Ascending aorta (tissue), 2 donors: ENCODE measurements around the gene SSB. TPM values are rescaled to one million over a fixed set of nuclear protein-coding genes. Genes with fewer than 3 reads are reported as not detected.
"Not testable (repeated sequence)": the region's sequence is repeated elsewhere in the genome, so short reads cannot be mapped to it uniquely, and the experiment has no call there.

Experiments
- DNase-seq, 2 donors: peaks; one replicate each; pipeline ENCODE4 v3.0.0-alpha.2; 2019; ENCODE audit warnings: low spot score in 2 of 2
- H3K27ac ChIP-seq, 2 donors: fragments of 200-600 bp; sonication (generic); one replicate each; pipeline ENCODE4 v1.5.1; 2016 to 2017; ENCODE audit warnings: mild to moderate bottlenecking in 1 of 2
- H3K27me3 ChIP-seq: fragments of 200-600 bp; sonication (generic); one replicate; pipeline ENCODE4 v1.5.1; 2017
- H3K36me3 ChIP-seq, 2 donors: fragments of 200-600 bp; sonication (generic); one replicate each; pipeline ENCODE4 v1.5.1; 2016
- H3K4me1 ChIP-seq, 2 donors: fragments of 200-600 bp; sonication (generic); one replicate each; pipeline ENCODE4 v1.5.1; 2016 to 2017; ENCODE audit warnings: mild to moderate bottlenecking in 1 of 2
- H3K4me3 ChIP-seq, 2 donors: fragments of 200-600 bp; sonication (generic); one replicate each; pipeline ENCODE4 v1.5.1; 2016 to 2017; ENCODE audit warnings: mild to moderate bottlenecking in 1 of 2
- H3K9me3 ChIP-seq, 2 donors: fragments of 200-600 bp; sonication (generic); one replicate each; pipeline ENCODE4 v1.5.1; 2016
- intact Hi-C: fragments of 100-400 bp; cut with DNase I; formaldehyde crosslinking; loops from one replicate; pipeline ENCODE4 v1.15.1; 2023
- total RNA-seq: library from RNA; depleted of rRNA; stranded (reverse); fragments of >200 nt; gene quantifications from one replicate; pipeline ENCODE4 v1.1.0, GENCODE V29; 2016
- TF ChIP-seq, protein P1 (sequence below), 3 experiments: fragments of 200-600 bp in 2 of 3; fragments of 450-650 bp in 1 of 3; sonication (generic) in 2 of 3; IDR thresholded peaks; one replicate each; pipeline ENCODE4 v1.5.1; 2016 to 2019; ENCODE audit warnings: antibody characterized with exemption in 3 of 3, mild to moderate bottlenecking in 1 of 3, moderate library complexity in 1 of 3

The SSB gene
- total RNA-seq, 1 donor from 2014 or later, result 42.6 TPM

GRCh38 chr2:169798397-169798717, 314 bp upstream of the SSB start:
- Histone ChIP-seq H3K27ac (peak overlapping the region; percentile 67 to 82), H3K36me3 (peaks cover 11 to 16% of the 10 kb centered on the region in 2 donors)

GRCh38 chr2:169803480-169803879, 4.8 kb downstream of the SSB start:
- peaks cover 21 to 44% of the 10 kb centered on the region in 2 donors for H3K36me3 ChIP-seq
- H3K27me3 ChIP-seq, result no peaks in the 10 kb centered on the region
- H3K9me3 ChIP-seq, result no peaks in the 10 kb centered on the region
- TF ChIP-seq, protein P1, sequence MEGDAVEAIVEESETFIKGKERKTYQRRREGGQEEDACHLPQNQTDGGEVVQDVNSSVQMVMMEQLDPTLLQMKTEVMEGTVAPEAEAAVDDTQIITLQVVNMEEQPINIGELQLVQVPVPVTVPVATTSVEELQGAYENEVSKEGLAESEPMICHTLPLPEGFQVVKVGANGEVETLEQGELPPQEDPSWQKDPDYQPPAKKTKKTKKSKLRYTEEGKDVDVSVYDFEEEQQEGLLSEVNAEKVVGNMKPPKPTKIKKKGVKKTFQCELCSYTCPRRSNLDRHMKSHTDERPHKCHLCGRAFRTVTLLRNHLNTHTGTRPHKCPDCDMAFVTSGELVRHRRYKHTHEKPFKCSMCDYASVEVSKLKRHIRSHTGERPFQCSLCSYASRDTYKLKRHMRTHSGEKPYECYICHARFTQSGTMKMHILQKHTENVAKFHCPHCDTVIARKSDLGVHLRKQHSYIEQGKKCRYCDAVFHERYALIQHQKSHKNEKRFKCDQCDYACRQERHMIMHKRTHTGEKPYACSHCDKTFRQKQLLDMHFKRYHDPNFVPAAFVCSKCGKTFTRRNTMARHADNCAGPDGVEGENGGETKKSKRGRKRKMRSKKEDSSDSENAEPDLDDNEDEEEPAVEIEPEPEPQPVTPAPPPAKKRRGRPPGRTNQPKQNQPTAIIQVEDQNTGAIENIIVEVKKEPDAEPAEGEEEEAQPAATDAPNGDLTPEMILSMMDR (IDR thresholded peaks at IDR 0.05), result no peak
- intact Hi-C loops, result no loop called here
- peaks cover 0 to 23% of the 10 kb centered on the region in 2 donors for H3K4me1 ChIP-seq
- H3K27ac ChIP-seq, result no peak overlapping the region
- DNase-seq, result no peak
- H3K4me3 ChIP-seq, result no peak overlapping the region

More at GRCh38 chr2:169798397-169798717, 314 bp upstream of the SSB start:
- Histone ChIP-seq H3K4me1 (peaks cover 0 to 11% of the 10 kb centered on the region in 2 donors), H3K4me3 (peak overlapping the region; percentile 56 to 81), H3K27me3 (no peaks in the 10 kb centered on the region), H3K9me3 (no peaks in the 10 kb centered on the region)
- TF ChIP-seq, protein P1 (IDR thresholded peaks at IDR 0.05), result no peak
- no peak for DNase-seq
- intact Hi-C loops, result loop anchor here (2.0 kb wide), 1 partner anchor 104 kb away; the partner anchor contains the start of genes CFAP210 and PHOSPHO2

GRCh38 chr2:169806586-169806985, 7.9 kb downstream of the SSB start:
- Histone ChIP-seq H3K4me1 (peaks cover 0 to 20% of the 10 kb centered on the region in 2 donors), H3K27ac (no peak overlapping the region), H3K9me3 (no peaks in the 10 kb centered on the region), H3K27me3 (no peaks in the 10 kb centered on the region), H3K36me3 (peaks cover 44 to 71% of the 10 kb centered on the region in 2 donors), H3K4me3 (no peak overlapping the region)
- intact Hi-C loops, result no loop called here
- TF ChIP-seq, protein P1 (IDR thresholded peaks at IDR 0.05), result no peak
- DNase-seq, result no peak

DNA sequence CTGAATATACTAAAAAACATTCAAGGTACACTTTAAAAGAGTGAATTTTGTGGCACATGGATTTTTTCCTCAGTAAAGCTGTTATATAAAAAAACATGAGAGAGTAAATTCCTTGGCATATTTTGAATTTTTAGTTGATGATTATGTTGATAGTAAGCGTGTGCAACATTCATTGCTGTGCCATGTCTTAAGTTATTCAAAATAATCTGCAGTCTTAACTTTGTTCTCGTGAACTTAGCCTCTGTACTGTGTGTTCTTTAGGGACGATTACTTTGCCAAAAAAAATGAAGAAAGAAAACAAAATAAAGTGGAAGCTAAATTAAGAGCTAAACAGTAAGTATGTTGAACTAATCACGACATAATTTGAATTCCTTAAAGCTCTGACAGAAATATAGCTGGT, 9.6 kb downstream of the SSB start:
- no peak overlapping the region for H3K27ac ChIP-seq
- H3K27me3 ChIP-seq, result no peaks in the 10 kb centered on the region
- H3K9me3 ChIP-seq, result no peaks in the 10 kb centered on the region
- intact Hi-C loops, result loop anchor here (1.0 kb wide), 1 partner anchor 16 kb away; the partner anchor contains the start of gene METTL5
- DNase-seq, result no peak
- peaks cover 54 to 76% of the 10 kb centered on the region in 2 donors for H3K36me3 ChIP-seq
- H3K4me1 ChIP-seq, result peaks cover 0 to 18% of the 10 kb centered on the region in 2 donors
- no peak overlapping the region for H3K4me3 ChIP-seq
- TF ChIP-seq, protein P1 (IDR thresholded peaks at IDR 0.05), result no peak

DNA sequence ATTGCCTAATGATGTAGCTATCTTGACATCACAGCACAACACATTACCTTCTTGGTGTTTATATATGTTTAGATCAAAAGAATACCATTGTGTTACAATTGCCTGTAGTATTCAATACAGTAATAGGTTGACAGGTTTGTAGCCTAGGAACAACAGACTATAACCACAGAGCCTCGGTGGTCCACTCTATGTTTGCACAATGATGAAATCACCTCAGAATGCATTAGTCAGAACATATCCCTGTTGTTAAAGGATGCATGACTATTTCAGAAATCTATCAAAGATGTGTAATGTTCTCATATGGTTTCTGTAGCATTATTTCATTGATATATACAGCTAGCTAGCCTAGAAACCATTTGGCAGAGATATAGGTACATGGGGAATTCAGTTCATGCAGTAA, 17.2 kb downstream of the SSB start:
- no peaks in the 10 kb centered on the region for H3K9me3 ChIP-seq
- peaks cover 0 to 11% of the 10 kb centered on the region in 2 donors for H3K4me1 ChIP-seq
- DNase-seq, result no peak
- intact Hi-C loops, result no loop called here
- H3K27me3 ChIP-seq, result no peaks in the 10 kb centered on the region
- TF ChIP-seq, protein P1 (IDR thresholded peaks at IDR 0.05), result no peak
- peaks cover 39 to 67% of the 10 kb centered on the region in 2 donors for H3K36me3 ChIP-seq
- H3K4me3 ChIP-seq, result no peak overlapping the region
- H3K27ac ChIP-seq, result peak overlapping the region in 1 of 2 donors; percentile 33

DNA sequence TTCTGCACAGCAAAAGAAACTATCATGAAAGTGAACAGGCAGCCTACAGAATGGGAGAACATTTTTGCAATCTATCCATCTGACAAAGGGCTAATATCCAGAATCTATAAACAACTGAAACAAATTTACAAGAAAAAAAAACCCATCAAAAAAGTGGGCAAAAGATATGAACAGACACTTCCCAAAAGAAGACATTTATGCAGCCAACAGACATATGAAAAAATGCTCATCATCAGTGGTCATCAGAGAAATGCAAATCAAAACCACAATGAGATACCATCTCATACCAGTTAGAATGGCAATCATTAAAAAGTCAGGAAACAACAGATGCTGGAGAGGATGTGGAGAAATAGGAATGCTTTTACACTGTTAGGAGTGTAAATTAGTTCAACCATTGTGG, 18.3 kb downstream of the SSB start:
- intact Hi-C loops, H3K27ac ChIP-seq, H3K4me3 ChIP-seq, H3K27me3 ChIP-seq, H3K9me3 ChIP-seq, DNase-seq: not testable (repeated sequence)
- peaks cover 27 to 56% of the 10 kb centered on the region in 2 donors for H3K36me3 ChIP-seq
- H3K4me1 ChIP-seq, result peaks cover 0 to 13% of the 10 kb centered on the region in 2 donors

DNA sequence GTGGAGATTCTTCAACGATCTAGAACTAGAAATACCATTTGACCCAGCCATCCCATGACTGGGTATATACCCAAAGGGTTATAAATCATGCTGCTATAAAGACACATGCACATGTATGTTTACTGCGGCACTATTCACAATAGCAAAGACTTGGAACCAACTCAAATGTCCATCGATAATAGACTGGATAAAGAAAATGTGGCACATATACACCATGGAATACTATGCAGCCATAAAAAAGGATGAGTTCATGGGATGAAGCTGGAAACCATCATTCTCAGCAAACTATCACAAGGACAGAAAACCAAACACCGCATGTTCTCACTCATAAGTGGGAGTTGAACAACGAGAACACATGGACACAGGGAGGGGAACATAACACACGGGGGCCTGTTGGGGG, 18.7 kb downstream of the SSB start:
- H3K27ac ChIP-seq, DNase-seq, H3K27me3 ChIP-seq, H3K4me3 ChIP-seq, intact Hi-C loops, H3K9me3 ChIP-seq: not testable (repeated sequence)
- Histone ChIP-seq H3K4me1 (peaks cover 0 to 13% of the 10 kb centered on the region in 2 donors), H3K36me3 (peaks cover 23 to 52% of the 10 kb centered on the region in 2 donors)
